ENCODE data around the gene GNAZ. TPM values are rescaled to one million over a fixed set of nuclear protein-coding genes. Genes with fewer than 3 reads are reported as not detected.
A peak's percentile ranks its signal among the peaks of the same experiment; 100 is the strongest.
"Not testable (repeated sequence)": the region's sequence is repeated elsewhere in the genome, so short reads cannot be mapped to it uniquely, and the experiment has no call there.

Gene GNAZ
- total RNA-seq, result under 1 TPM in 1 of 2 experiments, not detected in 1; 0.12 TPM

DNA sequence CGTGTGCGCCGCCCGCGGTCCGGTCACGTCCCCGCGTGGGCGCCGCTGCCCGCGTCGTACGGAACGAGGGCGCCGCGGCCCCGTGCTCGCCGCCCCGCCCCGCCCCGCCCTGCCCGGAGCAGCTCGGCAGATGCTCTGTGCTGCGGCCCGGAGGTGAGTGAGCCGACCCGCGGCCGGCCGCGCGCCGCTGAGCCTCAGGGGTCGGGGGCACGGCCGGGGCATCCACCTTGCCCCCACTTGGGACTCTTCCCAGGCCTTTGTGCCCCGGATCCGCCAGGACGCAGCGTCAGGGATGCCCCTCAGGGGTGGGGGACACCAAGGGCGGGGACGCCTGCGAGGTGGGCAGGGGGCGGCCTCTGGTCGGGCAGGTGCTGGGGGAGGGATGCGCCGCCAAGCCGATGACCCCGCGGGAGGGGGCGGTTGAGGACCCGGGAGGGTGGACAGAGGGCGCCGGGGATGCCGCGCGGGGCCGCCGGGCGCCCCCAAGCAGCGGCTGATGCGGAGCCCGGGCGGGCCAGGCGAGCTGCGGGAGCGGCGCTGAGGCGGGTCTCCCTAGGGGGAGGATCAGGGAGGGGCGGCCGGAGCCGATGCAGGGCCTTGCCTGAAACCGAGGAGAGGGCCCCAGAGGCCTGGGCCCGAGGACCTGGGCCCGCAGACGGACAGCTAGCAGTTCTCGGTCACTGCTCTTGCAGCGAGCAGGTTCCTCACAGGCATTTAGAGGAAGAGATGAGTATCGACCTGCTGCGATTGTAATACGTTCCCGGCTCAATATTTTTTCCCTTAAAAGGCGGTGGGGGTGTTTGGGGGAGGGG is at the start of gene GNAZ:
Gene GNAZ (plus strand): TSS at position 102 of the 812 bp plus-strand sequence. CDS start 25,177 bp downstream, outside the sequence.
- Mint-ChIP-seq H3K4me3 (peak within 1 kb of the TSS; percentile 57), H3K4me1 (peaks cover 6% of the 10 kb centered on the region), H3K27ac (no peak within 1 kb of the TSS), H3K36me3 (no peaks in the 10 kb centered on the region), H3K27me3 (peaks cover 41% of the 10 kb centered on the region), H3K9me3 (ENCODE audit: low read depth) (no peaks in the 10 kb centered on the region)
- peak; percentile 58 for ATAC-seq
- DNase-seq, result no peak
- CTCF ChIA-PET, result interaction anchor here (0.8 to 1.9 kb wide), 6 partner anchors 14 to 114 kb away, joined by 3 to 4 read pairs (median 3); no protein-coding TSS in a partner anchor

- no peaks in the 10 kb centered on the region for H3K36me3 Mint-ChIP-seq
- CTCF ChIA-PET, result no interaction called here
- peaks cover 3% of the 10 kb centered on the region for H3K4me1 Mint-ChIP-seq
- DNase-seq (no peak), ATAC-seq (no peak)
- no peak overlapping the region for H3K4me3 Mint-ChIP-seq
- H3K27ac Mint-ChIP-seq, result no peak overlapping the region
- no peaks in the 10 kb centered on the region for H3K9me3 Mint-ChIP-seq (ENCODE audit: low read depth)
- H3K27me3 Mint-ChIP-seq, result peaks cover 9% of the 10 kb centered on the region
Observed at GRCh38 chr22:23020659-23021293, 49.5 kb upstream of the GNAZ start.

- H3K27me3 Mint-ChIP-seq; H3K9me3 Mint-ChIP-seq (ENCODE audit: low read depth); CTCF ChIA-PET; H3K4me1 Mint-ChIP-seq; H3K27ac Mint-ChIP-seq; ATAC-seq; H3K36me3 Mint-ChIP-seq; H3K4me3 Mint-ChIP-seq; DNase-seq: not testable (repeated sequence)
Observed at GRCh38 chr22:23021660-23022353, 48.5 kb upstream of the GNAZ start.

GRCh38 chr22:23023294-23023693 is 47.0 kb upstream of the GNAZ start:
- ATAC-seq, result no peak
- Mint-ChIP-seq H3K27me3 (peaks cover 6% of the 10 kb centered on the region), H3K4me1 (no peaks in the 10 kb centered on the region), H3K4me3 (no peak overlapping the region), H3K36me3 (no peaks in the 10 kb centered on the region), H3K9me3 (ENCODE audit: low read depth) (no peaks in the 10 kb centered on the region), H3K27ac (no peak overlapping the region)
- CTCF ChIA-PET, result no interaction called here
- DNase-seq, result no peak

DNA sequence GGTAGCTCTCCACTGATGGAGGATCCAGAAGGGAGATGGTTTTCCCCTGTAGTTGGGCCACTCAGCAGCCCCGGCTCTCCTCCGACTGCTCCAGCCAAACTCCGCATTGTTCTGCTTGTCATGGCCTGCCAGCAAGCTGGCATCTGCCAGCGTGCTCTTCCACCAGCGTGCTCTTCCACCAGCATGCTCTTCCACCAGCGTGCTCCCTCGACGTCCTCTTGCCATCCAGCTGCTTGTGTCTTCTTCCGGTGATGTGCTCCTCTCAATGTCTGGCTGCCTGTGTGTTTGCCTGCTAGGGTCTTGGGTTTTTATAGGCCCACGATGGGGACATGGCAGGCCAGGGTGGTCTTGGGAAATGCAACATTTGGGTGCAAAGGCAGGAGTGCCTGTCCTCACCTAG is 43.5 kb upstream of the GNAZ start:
- Mint-ChIP-seq H3K27ac (no peak overlapping the region), H3K4me3 (no peak overlapping the region), H3K27me3 (peaks cover 5% of the 10 kb centered on the region), H3K36me3 (no peaks in the 10 kb centered on the region), H3K9me3 (ENCODE audit: low read depth) (no peaks in the 10 kb centered on the region), H3K4me1 (no peaks in the 10 kb centered on the region)
- DNase-seq, result no peak
- CTCF ChIA-PET, result no interaction called here
- no peak for ATAC-seq

- H3K9me3 Mint-ChIP-seq (ENCODE audit: low read depth); H3K36me3 Mint-ChIP-seq; H3K27ac Mint-ChIP-seq; ATAC-seq; H3K27me3 Mint-ChIP-seq; CTCF ChIA-PET; DNase-seq; H3K4me1 Mint-ChIP-seq; H3K4me3 Mint-ChIP-seq: not testable (repeated sequence)
Observed at GRCh38 chr22:23027849-23028248, 42.5 kb upstream of the GNAZ start.

DNA sequence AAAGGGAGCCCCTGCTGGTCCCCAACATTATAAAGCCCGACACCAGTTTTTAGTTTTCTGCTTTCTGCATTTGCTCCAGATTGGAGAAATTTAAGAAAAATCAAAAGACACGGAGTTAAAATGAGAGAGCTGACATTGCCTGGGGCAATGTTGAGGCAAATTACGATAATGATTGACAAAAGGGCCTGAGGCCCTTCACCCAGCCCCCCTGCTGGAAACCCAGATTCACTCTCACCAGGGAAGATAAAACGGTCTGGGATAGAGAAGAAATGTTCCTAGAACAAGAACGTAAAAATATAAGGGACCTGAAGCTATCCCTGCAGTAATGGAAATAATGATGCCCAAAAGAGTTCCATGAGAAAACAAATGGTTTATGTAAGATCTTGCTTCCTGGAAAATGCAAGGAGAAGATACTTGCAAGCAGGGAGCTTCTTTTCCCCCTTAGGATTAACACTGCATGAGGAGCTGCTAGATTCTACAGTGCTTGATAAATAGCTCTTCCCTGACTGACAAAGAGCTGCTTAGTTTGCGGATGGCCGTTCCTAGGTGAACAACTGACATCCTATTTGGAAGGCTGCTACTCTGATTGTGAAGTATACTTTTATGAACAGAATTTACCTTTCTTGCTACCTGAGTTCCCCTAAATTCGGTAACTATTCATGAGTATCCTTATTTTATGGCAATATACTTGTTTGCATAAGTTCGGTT is 40.6 kb upstream of the GNAZ start:
- no peak overlapping the region for H3K4me3 Mint-ChIP-seq
- CTCF ChIA-PET, result no interaction called here
- no peaks in the 10 kb centered on the region for H3K9me3 Mint-ChIP-seq (ENCODE audit: low read depth)
- H3K36me3 Mint-ChIP-seq, result no peaks in the 10 kb centered on the region
- ATAC-seq (no peak), DNase-seq (no peak)
- no peaks in the 10 kb centered on the region for H3K4me1 Mint-ChIP-seq
- H3K27ac Mint-ChIP-seq, result no peak overlapping the region
- peaks cover 10% of the 10 kb centered on the region for H3K27me3 Mint-ChIP-seq

DNA sequence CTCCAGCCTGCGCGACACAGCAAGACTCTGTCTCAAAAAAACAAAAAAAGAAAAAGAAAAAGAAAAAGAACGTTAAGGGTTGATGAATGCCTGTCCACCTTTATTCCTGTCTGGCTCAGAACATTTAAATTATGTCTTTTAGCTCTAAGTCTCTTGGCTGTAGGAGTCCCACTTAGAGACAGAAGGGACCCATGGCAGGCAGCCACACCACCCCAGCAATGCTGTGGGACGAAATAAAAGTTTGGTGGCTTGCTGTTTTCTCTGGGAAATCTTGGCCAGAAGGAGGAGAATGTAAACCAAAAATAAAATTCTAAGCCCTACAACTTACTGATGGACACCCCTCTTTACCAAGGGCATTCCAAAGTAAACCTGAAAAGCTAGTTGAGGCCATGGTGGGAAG is 38.9 kb upstream of the GNAZ start:
- no peak for ATAC-seq
- CTCF ChIA-PET, result no interaction called here

DNA sequence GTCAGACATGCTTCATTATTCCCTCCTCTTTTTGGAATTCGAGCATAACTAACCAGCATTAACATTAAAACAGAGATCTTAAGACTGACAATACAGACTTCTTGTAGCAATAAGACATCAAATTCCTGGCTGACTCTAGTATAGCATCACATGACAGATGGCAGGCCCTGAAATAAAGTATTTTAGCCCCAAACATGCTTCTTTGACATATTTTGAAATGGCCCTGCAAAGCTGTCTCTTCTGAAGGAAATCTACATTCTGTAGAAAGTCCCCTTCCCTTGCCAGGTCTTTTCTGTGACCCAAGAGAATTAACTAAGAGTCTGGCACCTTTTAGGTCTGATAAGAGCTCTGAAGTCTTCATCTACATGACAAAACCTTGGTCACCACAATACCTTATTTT is 38.5 kb upstream of the GNAZ start:
- H3K27ac Mint-ChIP-seq, result no peak overlapping the region
- no peaks in the 10 kb centered on the region for H3K4me1 Mint-ChIP-seq
- no peak for ATAC-seq
- H3K27me3 Mint-ChIP-seq, result peaks cover 10% of the 10 kb centered on the region
- DNase-seq, result peak; percentile 4
- H3K36me3 Mint-ChIP-seq, result no peaks in the 10 kb centered on the region
- H3K4me3 Mint-ChIP-seq, result no peak overlapping the region
- CTCF ChIA-PET, result no interaction called here
- no peaks in the 10 kb centered on the region for H3K9me3 Mint-ChIP-seq (ENCODE audit: low read depth)

More for the DNA sequence above, 38.9 kb upstream of the GNAZ start:
- Mint-ChIP-seq H3K27me3 (peaks cover 10% of the 10 kb centered on the region), H3K4me1 (no peaks in the 10 kb centered on the region), H3K36me3 (no peaks in the 10 kb centered on the region), H3K27ac (no peak overlapping the region), H3K4me3 (no peak overlapping the region), H3K9me3 (ENCODE audit: low read depth) (no peaks in the 10 kb centered on the region)
- no peak for DNase-seq

DNA sequence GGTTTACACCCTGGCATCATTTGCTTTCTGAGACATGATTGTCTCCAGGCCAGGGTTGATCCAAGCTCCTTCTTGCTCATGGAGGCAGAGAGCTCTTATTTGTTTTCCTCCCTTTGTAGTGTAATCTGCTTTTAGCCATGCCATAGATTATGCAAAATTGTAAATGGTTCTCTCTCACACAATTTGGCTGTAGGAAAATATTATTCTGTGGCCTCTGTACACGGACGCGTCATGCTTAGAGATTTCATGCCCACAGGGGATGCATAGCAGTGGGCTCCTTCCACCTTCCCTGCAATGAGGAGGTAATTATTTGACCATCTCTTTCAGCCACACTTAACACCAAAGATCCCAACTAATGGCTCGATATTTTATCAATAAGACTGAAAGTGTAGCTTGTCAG is 37.7 kb upstream of the GNAZ start:
- H3K4me1 Mint-ChIP-seq, result no peaks in the 10 kb centered on the region
- ATAC-seq, result no peak
- H3K4me3 Mint-ChIP-seq, result no peak overlapping the region
- H3K27me3 Mint-ChIP-seq, result peaks cover 9% of the 10 kb centered on the region
- peak; percentile 15 for DNase-seq
- no peak overlapping the region for H3K27ac Mint-ChIP-seq
- no peaks in the 10 kb centered on the region for H3K9me3 Mint-ChIP-seq (ENCODE audit: low read depth)
- CTCF ChIA-PET, result no interaction called here
- no peaks in the 10 kb centered on the region for H3K36me3 Mint-ChIP-seq

DNA sequence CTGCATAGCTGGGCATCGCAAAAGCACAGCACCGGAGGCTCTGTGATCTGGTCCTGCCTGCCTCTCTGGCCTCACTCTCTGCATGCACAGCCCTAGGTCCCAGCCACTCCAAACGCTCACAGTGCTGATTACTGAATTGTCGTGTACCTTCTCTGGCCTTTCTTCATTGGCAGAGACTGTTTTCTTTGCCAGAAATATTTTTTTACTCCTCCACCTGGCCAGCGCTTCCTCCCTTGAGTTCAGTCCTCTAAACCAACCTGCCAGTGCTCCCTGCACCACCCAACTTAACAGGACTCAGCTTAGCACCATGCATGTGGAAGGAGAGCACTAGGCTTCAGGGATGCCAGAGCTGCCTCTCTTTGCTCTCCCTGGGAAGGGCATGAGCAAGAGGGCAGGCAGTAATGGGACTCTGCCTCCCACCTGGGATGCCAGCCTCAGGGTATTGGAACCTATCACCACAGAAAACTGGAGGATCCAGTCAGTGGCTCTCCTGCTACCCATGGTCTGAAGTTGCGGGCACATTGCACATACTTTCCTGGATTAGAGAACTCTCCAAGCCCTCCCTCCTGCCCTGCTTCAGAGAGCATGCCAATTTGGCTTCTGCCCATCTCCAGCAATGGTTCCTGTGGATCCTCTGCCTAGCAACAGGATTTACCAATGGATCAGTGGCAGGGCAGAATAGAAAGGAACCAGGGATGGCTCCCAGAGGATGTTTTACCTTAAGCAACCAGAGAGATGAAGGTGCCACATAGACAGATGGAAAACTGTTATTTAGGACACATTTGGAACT is 37.0 kb upstream of the GNAZ start:
- H3K4me3 Mint-ChIP-seq, result no peak overlapping the region
- CTCF ChIA-PET, result no interaction called here
- ATAC-seq, result no peak
- DNase-seq, result peak; percentile 12
- no peaks in the 10 kb centered on the region for H3K4me1 Mint-ChIP-seq
- H3K9me3 Mint-ChIP-seq (ENCODE audit: low read depth), result no peaks in the 10 kb centered on the region
- no peak overlapping the region for H3K27ac Mint-ChIP-seq
- H3K27me3 Mint-ChIP-seq, result peaks cover 9% of the 10 kb centered on the region
- H3K36me3 Mint-ChIP-seq, result no peaks in the 10 kb centered on the region

- H3K27me3 Mint-ChIP-seq, result peaks cover 15% of the 10 kb centered on the region
- H3K27ac Mint-ChIP-seq, result no peak overlapping the region
- ATAC-seq (no peak), DNase-seq (peak; percentile 15)
- no peak overlapping the region for H3K4me3 Mint-ChIP-seq
- H3K4me1 Mint-ChIP-seq, result no peaks in the 10 kb centered on the region
- CTCF ChIA-PET, result no interaction called here
- no peaks in the 10 kb centered on the region for H3K36me3 Mint-ChIP-seq
- H3K9me3 Mint-ChIP-seq (ENCODE audit: low read depth), result no peaks in the 10 kb centered on the region
Observed at GRCh38 chr22:23034621-23035556, 35.4 kb upstream of the GNAZ start.

Measured in activated CD8-positive, alpha-beta memory T cell treated with anti-CD3 and anti-CD28 coated beads, Interleukin-2, amount 10 ng/mL, durations not matched to agents 7 days and 5 days (primary cell).